Keratinocyte (primary cell): Measurements from ENCODE around the gene MSRB2. TPM values are rescaled to one million over a fixed set of nuclear protein-coding genes. Genes with fewer than 3 reads are reported as not detected.

Experiments used
- DNase-seq: peaks from one replicate; pipeline ENCODE4 v3.0.0-alpha.2; 2011; ENCODE audit warnings: low read depth, missing footprints, low spot score
- FAIRE-seq: peaks from 2 replicates; lab custom pipeline; 2011; peaks lifted over from hg19 to GRCh38; lab: Jason Lieb, UNC
- H2AFZ ChIP-seq: 2 replicates; pipeline ENCODE4 v1.6.0; 2012; ENCODE audit warnings: low read length, control low read depth, inconsistent platforms; ENCODE audit not compliant: control insufficient read depth
- H3K27ac ChIP-seq: 2 replicates; pipeline ENCODE4 v1.5.1; 2011; ENCODE audit warnings: low read length; ENCODE audit not compliant: control insufficient read depth, insufficient read depth
- H3K27me3 ChIP-seq: 3 replicates; pipeline ENCODE4 v1.6.0; 2011; ENCODE audit warnings: low read length; ENCODE audit not compliant: control insufficient read depth, insufficient read depth; ENCODE audit errors: extremely low read depth
- H3K36me3 ChIP-seq, 2 experiments: 2 replicates in 1 of 2; 3 replicates in 1 of 2; pipeline ENCODE4 v1.5.1; 2011; ENCODE audit warnings: low read length in 2 of 2, mild to moderate bottlenecking in 1 of 2; ENCODE audit not compliant: control insufficient read depth in 2 of 2, insufficient read depth in 2 of 2; ENCODE audit errors: extremely low read depth in 1 of 2
- H3K4me1 ChIP-seq: 3 replicates; pipeline ENCODE4 v1.5.1; 2011; ENCODE audit warnings: low read length; ENCODE audit not compliant: control insufficient read depth, insufficient read depth; ENCODE audit errors: extremely low read depth
- H3K4me2 ChIP-seq: 3 replicates; pipeline ENCODE4 v1.6.0; 2011; ENCODE audit warnings: low read depth, low read length; ENCODE audit not compliant: control insufficient read depth, insufficient read depth; ENCODE audit errors: extremely low read depth
- H3K4me3 ChIP-seq, 3 experiments: fragments of 200-600 bp in 1 of 3; sonication (generic) in 1 of 3; 2 replicates in 2 of 3; 3 replicates in 1 of 3; pipeline ENCODE4 v1.5.1; 2011 to 2016; ENCODE audit warnings: low read length in 3 of 3, mild to moderate bottlenecking in 3 of 3, control low read depth in 2 of 3, inconsistent platforms in 1 of 3, low read depth in 1 of 3, mixed read lengths in 1 of 3, mixed run types in 1 of 3, moderate library complexity in 1 of 3; ENCODE audit not compliant: control insufficient read depth in 2 of 3, insufficient read depth in 2 of 3; ENCODE audit errors: extremely low read depth in 1 of 3
- H3K79me2 ChIP-seq: 2 replicates; pipeline ENCODE4 v1.6.0; 2012; ENCODE audit warnings: low read length; ENCODE audit not compliant: control insufficient read depth, insufficient read depth
- H3K9ac ChIP-seq: 3 replicates; pipeline ENCODE4 v1.6.0; 2011; ENCODE audit warnings: low read length; ENCODE audit not compliant: control insufficient read depth, insufficient read depth; ENCODE audit errors: extremely low read depth
- H3K9me1 ChIP-seq: 3 replicates; pipeline ENCODE4 v1.6.0; 2011; ENCODE audit warnings: low read length; ENCODE audit not compliant: control insufficient read depth, insufficient read depth; ENCODE audit errors: extremely low read depth
- H3K9me3 ChIP-seq: 2 replicates; pipeline ENCODE4 v1.5.1; 2012; ENCODE audit warnings: low read depth, low read length; ENCODE audit not compliant: control insufficient read depth
- H4K20me1 ChIP-seq: 3 replicates; pipeline ENCODE4 v1.6.0; 2011; ENCODE audit warnings: low read length; ENCODE audit not compliant: control insufficient read depth, insufficient read depth; ENCODE audit errors: extremely low read depth
- CTCF ChIP-seq, 3 experiments: IDR thresholded peaks in 1 of 3; conservative IDR thresholded peaks in 1 of 3; optimal IDR thresholded peaks in 1 of 3; 2 replicates in 2 of 3; 3 replicates in 1 of 3; pipeline versions ENCODE3 to v1.5.1; 2011; ENCODE audit warnings: low read length in 3 of 3, mild to moderate bottlenecking in 3 of 3, moderate library complexity in 2 of 3, control low read depth in 1 of 3, inconsistent platforms in 1 of 3; ENCODE audit not compliant: insufficient read depth in 2 of 3; ENCODE audit errors: extremely low read depth in 1 of 3
- EZH2 ChIP-seq: IDR thresholded peaks from one replicate; pipeline ENCODE4 v1.6.1; 2012; ENCODE audit warnings: inconsistent platforms, mild to moderate bottlenecking, low read length, moderate library complexity
- dilution Hi-C: fragments of 300-500 bp; cut with MboI; formaldehyde crosslinking; loops from one replicate; pipeline ENCODE4 v1.7.0; 2020; ENCODE audit warnings: low sequenced_read_pairs; ENCODE audit not compliant: extremely low pct_ligation_motif_present
- polyA plus RNA-seq, 5 experiments: library from polyadenylated mRNA; depleted of rRNA in 3 of 5; stranded (reverse) in 3 of 5; stranded (forward) in 1 of 5; unstranded in 1 of 5; fragments of >200 nt; gene quantifications; 1 replicate in 1 of 5; 2 replicates in 3 of 5; 3 replicates in 1 of 5; pipeline versions ENCODE4 v1.2.1 to v1.2.3, GENCODE V29; 2011 to 2012; ENCODE audit warnings: missing spikeins in 2 of 5, low read depth in 1 of 5, low replicate concordance in 1 of 5

The MSRB2 gene
- polyA plus RNA-seq, 1 donor (not counting 4 experiments of a cell fraction or from before 2014, with no cell fraction given) = 27.6 TPM

GRCh38 chr10:23141995-23142394 is 46.6 kb downstream of the MSRB2 start:
- no peak for TF ChIP-seq CTCF (optimal IDR thresholded peaks at IDR 0.05 in 1 of 3, IDR thresholded peaks at IDR 0.05 in 1 of 3, conservative IDR thresholded peaks at IDR 0.05 in 1 of 3; ENCODE audit: extremely low read depth in 1 of 3, insufficient read depth in 2 of 3, low read length in 3 of 3)

GRCh38 chr10:23146258-23146657 is 50.9 kb downstream of the MSRB2 start:
- TF ChIP-seq CTCF (optimal IDR thresholded peaks at IDR 0.05 in 1 of 3, IDR thresholded peaks at IDR 0.05 in 1 of 3, conservative IDR thresholded peaks at IDR 0.05 in 1 of 3; ENCODE audit: extremely low read depth in 1 of 3, insufficient read depth in 2 of 3, low read length in 3 of 3) (no peak), EZH2 (no peak)

More at GRCh38 chr10:23141995-23142394, 46.6 kb downstream of the MSRB2 start:
- no peaks in the 10 kb centered on the region for H4K20me1 ChIP-seq
- H3K4me1 ChIP-seq = peaks cover 10% of the 10 kb centered on the region
- no peaks in the 10 kb centered on the region for H3K36me3 ChIP-seq
- DNase-seq (no peak), FAIRE-seq (peak; percentile 34)
- no peaks in the 10 kb centered on the region for H3K9me3 ChIP-seq
- H3K27me3 ChIP-seq = no peaks in the 10 kb centered on the region
- H3K27ac ChIP-seq = no peak overlapping the region
- dilution Hi-C loops = no loop called here
- no peak overlapping the region for H3K9ac ChIP-seq
- no peaks in the 10 kb centered on the region for H3K9me1 ChIP-seq
- H2AFZ ChIP-seq = no peak overlapping the region
- no peak overlapping the region for H3K4me3 ChIP-seq
- no peaks in the 10 kb centered on the region for H3K79me2 ChIP-seq
- no peak overlapping the region for H3K4me2 ChIP-seq

More at GRCh38 chr10:23146258-23146657, 50.9 kb downstream of the MSRB2 start:
- no peak for DNase-seq
- H4K20me1 ChIP-seq = no peaks in the 10 kb centered on the region
- no peak overlapping the region for H3K9ac ChIP-seq
- H3K9me3 ChIP-seq = no peaks in the 10 kb centered on the region
- dilution Hi-C loops = no loop called here
- H3K27me3 ChIP-seq = peaks cover 5% of the 10 kb centered on the region
- H3K9me1 ChIP-seq = no peaks in the 10 kb centered on the region
- peaks cover 6% of the 10 kb centered on the region for H3K4me1 ChIP-seq
- no peak overlapping the region for H3K27ac ChIP-seq
- H3K36me3 ChIP-seq = no peaks in the 10 kb centered on the region
- H3K4me2 ChIP-seq = no peak overlapping the region
- H3K4me3 ChIP-seq = no peak overlapping the region
- no peaks in the 10 kb centered on the region for H3K79me2 ChIP-seq
- no peak overlapping the region for H2AFZ ChIP-seq
- FAIRE-seq = no peak
